ENCODE measurements around the gene GALNT9. TPM values are rescaled to one million over a fixed set of nuclear protein-coding genes. Genes with fewer than 3 reads are reported as not detected.

The GALNT9 gene
- total RNA-seq, 1 donor from 2014 or later = 0.33 TPM

DNA sequence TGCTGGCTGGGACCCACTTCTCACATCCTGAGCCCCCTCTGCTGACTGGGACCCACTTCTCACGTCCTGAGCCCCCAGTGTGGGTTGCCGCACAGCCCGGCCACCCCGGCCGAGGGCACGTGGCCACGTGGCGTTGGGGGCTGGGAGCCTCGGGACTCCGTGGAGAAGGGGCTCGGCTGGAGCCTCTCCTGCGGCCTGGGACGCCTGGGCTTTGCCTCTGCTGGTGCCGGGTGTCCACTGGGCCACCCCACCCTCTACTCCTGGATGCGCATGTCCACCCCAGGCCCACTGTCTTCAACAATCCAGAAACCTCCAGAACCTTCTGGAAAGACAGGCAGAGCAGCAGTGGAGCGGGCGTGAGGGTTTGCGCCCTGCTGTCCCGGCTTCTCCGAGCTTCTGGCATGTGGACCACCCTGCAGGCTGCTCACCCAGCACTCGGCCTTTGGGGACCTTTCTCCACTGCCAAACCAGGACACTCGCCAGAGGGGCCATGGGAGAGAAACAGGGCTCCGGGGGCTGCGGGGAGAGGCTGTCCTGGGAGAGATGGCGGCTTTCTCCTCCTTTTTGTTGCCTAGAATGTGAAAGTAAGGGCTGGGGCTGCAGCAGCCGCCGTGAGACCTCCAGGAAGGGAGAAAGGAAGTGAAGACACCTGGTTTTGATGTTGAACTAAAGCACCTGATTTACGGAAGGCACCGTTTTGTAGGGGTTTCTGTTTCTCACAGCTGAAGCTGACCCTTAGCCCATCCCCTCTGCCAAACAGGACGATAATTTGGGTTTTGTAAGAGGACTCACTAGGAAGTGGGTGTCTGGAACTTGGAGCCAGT is 155.2 kb downstream of the GALNT9 start:
- no peak for DNase-seq (ENCODE audit: low read depth, low spot score)

DNA sequence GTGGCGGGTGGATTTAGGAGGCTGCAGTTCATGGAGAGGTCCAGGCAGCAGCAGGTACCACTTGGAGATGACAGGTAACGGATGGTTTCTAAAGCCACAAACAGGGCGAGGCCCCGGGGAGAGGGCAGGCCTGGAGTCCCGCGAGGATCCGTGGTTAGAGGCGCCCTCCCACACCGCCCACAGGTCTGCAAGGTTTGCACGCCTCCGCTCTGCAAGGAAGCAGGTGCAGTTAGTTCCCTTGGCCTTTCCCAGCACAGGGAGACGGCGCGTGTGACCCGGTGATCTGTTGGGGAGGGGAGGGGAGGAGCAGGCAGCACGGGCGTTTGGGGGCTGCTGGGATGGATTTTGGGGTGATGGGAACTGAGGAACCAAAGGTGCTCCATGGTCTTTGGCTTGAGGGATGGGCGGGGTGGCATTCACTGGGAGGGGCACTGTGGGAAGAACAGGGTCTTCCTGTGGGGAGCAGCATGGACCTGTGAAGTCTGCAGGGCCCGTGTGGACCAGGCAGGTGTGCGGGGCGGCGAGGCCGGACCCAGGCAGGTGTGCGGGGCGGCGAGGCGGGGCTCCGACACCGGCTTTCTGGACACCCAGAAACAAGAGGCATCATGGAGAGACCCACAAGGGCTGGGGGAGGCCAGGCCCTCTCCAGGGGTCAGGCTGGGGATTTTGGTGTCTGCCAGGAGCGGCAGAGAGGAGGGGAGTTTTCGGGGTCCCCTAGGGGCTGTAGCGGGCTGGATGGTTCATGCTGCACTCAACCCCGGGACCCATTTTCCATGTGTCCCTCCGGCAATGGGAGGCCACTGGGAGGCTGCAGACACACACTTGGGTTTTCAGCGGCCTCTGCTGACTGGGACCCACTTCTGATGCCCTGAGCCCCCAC is 156.0 kb downstream of the GALNT9 start:
- DNase-seq (ENCODE audit: low read depth, low spot score) = no peak

DNA sequence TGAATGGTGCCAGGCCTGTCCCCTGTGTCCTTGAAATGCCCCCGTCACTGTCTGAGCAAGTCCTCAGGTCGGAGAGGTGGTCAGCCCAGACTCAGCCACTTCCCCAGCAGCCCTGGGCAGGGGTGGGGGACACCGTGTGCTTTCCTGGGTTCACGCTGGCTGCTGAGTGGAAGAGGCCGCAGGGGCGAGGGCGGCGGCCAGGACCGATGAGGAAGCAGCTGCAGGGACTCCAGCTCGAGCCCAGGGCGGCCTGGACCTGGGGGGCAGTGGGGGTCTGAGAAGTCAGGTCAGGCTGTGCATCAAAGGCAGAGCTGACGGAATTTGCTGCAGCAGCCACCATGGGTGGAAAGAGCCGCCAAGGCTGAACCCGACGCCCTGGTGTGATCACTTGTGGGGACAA is 156.8 kb downstream of the GALNT9 start:
- no peak for DNase-seq (ENCODE audit: low read depth, low spot score)

DNA sequence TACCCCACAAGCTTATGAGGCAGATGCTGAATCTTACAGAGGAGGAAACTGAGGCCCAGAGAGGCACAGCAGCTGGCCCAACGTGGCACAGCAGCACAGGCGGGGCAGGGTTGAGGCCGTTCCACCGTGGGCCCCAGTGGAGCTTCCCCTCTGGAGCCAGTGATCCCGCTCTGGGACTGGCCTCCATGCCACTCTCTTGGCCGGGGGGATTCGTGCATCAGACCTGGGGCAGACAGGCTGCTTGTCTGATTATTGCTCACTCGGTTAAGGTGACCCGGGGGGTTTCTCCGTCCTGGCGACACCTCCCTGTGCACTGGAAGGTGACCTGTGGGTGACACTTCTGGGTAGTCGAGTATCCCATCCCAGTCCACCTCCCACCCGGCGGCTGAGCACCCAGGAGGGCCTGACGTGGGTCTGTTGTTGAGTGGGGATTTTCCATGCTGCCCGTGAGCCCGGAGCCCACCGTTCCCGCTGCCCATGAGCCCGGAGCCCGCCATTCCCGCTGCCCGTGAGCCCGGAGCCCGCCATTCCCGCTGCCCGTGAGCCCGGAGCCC is 157.3 kb downstream of the GALNT9 start:
- DNase-seq (ENCODE audit: low read depth, low spot score) = no peak

DNA sequence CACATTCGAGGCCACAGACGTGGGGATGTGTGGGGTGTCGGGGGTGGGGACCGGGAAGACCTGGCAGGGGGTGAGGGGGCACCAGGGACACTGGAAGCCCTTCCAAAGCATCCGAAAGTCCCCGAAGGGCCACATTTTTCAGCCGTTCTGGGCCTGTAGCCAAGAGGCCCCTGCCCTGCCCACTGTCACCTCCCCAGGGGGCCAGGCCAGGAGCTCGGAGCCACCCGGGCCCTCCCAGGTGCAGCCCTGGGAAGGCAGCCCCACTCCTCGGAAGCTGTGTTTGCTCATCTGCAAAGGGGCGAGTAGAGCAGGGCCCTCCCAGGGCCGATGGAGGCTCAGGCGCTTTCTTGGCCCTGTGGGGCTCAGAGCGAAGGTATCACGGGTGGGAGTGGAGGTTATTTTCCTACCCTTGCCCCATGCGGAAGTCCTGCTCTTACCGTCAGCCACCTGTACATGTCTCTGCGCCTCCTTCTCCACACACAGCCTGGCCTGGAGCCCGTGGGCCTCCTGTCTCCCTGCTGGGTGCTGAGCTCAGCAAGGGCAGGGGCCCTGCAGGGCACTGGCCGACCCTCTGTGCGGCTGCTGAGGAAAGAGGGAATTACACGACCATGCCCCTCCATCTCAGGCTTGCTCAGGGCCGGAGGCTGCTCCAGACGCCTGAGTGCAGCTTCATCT is 158.0 kb downstream of the GALNT9 start:
- DNase-seq (ENCODE audit: low read depth, low spot score) = no peak

DNA sequence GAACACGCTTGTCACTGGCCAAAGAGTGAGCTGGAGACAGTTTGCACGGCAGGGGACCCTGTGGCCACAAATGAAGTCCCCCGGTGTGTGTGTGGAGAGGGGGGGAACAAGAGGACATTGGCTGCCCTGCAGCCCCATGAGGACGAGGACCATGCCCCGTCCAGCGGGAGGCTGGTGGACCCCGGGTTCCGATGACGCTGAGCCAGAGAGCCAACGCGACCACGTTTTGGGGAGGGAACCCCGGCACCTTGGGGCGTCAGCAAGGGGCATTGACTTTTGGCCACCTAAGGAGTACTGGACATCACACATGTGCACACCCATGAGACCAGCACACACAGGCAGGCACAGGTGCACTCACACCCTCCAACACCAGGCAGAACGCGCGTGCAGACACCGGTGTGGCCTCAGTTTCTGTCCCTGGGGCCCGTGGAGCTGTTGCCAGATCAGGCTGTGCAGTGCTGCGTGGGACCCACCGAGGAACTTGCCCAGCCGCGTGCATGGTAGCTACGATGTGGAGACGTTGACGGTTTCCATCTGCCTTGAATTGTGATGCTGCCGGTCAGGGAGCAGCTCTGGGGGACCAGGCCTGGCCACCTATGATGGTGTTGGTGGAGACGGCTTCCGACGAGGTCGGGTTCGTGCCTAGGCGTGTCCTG is 158.6 kb downstream of the GALNT9 start:
- DNase-seq (ENCODE audit: low read depth, low spot score) = no peak

DNA sequence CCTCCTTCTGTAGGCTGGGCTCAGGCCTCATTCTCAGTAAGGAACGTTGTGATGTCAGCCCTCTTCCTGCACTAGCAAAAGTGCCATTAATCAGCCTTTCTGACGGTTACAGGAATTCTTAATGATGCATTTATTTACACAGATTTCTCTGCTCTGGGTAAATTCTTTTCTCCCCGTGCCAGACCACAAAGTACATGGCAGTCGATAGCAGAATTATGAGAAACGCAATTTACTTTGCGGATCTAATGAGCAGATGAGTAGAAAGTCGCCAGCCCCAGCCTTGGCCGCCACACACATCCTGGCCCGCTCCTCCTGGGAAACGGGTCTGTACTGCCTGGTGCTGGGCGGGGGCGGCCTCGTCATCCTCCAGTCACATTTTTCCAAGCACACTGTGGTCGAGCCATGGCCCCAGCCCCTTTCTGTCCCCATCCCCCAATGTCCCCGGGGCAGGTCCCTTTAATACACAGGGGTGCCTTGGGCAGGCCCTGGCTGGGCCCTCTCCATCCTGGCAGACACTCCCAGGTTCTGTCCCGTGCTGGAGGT is 159.2 kb downstream of the GALNT9 start:
- no peak for DNase-seq (ENCODE audit: low read depth, low spot score)

DNA sequence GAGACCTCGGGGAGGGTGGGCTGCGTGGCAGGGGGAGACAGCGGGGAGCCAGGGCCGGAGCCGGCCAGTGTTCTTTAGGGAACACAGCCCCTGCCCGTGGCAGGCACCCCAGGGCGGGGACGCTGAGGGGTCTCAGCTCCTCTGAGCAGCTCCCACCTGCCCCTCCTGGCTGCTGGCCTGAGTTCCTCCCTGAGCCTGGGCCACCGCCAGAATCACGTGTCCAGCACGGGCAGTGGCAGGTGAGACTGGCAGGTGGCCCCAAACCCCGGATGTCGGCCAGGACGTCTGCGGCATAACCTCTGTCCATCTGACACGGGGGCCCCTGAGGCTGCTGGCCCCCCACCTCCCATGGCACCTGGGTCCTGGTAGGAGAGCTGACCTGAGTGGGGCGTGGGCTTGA is 160.0 kb downstream of the GALNT9 start:
- no peak for DNase-seq (ENCODE audit: low read depth, low spot score)

DNA sequence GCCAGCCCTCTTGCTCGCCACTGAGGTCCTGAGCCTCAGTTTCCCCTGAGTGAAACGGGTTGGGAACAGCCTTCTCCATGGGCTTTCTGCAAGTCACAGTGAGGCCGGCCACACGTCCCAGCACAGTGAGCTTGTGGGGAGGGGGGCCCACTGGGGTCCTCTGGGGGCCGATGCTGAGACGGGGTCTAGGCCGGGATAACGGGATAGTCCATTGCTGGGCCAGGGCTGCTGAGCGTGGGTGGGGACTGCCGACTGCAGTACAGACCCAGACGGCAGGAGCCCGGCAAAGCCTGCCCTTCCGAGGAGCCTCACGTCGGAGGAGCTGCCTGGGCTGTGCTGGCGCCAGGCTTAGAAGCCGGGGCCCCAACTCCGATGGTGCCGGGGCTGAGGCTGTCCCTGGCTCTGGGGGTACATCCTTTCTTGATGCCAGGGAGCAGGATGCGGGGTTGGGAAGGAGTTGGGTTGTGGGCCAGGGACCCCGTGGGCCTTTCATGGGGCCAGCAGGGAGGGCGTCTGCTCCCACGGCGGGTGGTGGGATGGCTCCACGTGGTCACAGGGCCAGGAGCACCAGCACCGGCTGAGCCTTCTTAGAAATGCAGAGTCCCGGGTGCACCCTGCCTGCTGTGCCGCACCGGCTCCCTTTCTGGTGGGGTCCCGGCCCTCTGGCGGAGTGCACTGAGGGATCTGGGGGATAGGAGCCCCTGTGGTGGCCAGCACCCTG is 160.9 kb downstream of the GALNT9 start:
- DNase-seq (ENCODE audit: low read depth, low spot score) = no peak

DNA sequence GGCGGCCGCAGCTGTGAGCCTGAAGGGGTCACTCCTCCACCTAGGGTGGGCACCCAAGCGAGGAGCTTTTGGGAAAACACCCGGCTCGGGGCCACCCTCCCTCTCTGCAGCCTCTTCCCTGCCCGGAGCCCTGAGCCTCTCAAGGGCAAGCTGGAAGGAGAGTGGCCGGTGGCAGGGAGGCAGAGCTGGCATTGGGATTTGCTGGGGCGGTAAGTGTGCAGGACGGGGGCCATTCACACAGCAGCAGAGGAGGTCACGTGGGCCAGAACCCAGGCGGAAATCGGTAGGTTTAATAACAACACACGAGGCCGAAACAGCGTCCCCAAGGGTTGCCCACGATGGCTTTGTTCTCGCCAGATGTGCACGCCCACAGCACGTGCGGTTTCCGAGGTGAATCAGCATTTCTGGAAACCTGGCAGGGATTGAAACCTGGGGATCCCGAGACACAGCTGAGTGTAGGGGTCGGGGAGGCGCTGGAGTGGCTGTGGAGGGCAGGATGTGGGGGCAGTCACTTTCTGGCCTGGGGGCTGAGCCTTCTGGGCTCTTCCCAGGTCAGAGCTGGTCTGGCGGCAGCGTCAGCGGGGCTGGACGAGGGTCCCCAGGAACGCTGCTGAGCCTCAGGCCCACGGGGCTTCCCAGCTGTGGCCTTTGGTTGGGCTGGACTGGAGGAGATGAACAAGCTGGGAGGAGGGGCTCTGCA is 161.6 kb downstream of the GALNT9 start:
- DNase-seq (ENCODE audit: low read depth, low spot score) = no peak

DNA sequence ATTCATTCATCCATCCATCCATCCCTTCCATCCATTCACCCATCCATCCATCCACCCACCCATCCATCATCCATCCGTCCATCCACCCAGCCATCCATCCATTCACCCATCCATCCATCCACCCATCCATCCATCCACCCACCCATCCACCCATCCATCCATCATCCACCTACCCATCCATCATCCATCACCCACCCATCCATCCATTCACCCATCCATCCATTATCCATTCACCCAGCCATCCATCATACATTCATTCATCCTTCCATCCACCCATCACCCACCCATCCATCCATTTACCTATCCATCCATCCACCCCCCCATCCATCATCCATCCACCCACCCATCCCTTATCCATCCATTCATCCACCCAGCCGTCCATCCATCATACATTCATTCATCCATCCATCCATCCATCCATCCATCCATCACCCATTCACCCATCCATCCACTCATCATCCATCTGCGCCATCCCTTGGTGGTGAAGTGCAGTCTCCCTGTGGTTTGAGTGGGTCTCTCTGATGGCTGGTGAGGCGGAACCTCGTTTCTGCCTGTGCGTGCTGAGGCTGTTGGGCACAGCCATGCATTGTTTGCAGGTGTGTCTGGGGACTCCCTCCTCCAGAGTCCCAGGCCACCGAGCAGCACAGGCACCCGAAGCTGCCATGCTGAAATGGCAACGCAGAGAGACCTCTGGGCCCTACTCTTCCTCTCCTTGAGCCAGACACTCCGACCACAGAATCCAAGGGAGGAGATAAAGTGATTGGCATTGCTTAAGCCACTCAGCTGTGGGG is 162.4 kb downstream of the GALNT9 start:
- no peak for DNase-seq (ENCODE audit: low read depth, low spot score)

DNA sequence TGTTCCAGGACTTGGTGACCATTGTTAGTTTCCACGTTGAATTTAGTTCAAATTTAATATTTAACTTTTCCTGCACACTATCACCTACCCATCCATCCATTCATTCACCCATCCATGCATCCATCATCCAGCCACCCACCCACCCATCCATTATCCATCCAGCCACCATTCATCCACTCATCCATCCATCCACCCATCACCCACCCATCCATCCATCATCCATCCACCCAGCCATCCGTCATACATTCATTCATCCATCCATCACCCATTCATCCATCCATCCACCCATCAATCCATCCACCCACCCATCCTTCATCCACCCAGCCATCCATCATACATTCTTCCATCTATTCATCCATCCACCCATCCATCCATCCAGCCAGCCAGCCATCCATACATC is 163.3 kb downstream of the GALNT9 start:
- DNase-seq (ENCODE audit: low read depth, low spot score) = no peak

DNA sequence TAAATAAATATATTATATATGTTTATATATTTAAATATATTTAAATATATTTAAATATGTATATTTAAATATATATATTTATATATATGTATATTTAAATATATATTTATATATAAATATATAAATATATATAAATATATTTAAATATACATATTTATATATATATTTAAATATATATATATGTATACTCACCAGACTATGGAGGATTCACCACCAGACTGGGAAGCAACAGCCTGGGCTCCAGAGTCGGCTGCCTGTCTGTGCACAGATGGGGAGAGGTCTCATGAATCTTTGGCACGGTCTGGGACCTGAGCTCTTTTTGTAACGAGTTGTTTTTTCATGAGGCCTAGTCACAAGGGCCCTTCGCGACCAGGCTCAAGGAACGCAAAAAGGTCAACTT is 163.8 kb downstream of the GALNT9 start:
- DNase-seq (ENCODE audit: low read depth, low spot score) = no peak

DNA sequence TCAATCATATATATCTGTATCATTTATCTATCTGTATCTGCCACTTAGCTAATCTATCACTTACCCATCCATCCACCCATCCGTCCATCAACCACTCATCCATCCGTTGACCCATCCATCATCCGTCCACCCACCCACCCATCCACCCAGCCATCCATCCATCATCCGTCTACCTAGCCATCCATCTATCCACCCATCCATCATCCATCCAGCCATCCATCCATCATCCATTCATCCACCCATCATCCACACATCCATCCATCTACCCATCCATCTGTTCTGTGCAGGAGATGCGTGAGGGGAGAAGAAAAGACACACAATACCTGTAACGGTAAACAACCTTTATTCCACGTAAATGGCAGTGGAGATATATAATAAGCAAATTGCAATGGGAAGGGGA is 165.0 kb downstream of the GALNT9 start:
- DNase-seq (ENCODE audit: low read depth, low spot score) = no peak

DNA sequence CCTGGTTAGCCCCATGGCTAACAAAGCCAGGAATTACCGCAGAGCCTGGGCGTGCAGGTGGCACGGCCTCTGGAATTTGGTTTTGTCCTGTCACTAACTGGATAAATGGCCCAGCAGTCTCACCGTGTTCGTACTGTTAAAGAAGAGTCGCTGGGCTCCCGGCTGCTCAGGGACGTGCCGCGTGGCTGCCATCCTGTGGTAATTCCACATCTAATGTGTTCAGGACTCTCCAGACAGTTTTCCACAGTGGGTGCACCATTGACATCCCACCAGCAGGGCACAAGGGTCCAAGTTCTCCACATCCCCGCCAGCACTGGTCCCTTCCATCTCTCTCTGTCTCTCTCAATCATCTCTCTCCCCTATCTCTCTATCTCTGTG is 165.5 kb downstream of the GALNT9 start:
- no peak for DNase-seq (ENCODE audit: low read depth, low spot score)

DNA sequence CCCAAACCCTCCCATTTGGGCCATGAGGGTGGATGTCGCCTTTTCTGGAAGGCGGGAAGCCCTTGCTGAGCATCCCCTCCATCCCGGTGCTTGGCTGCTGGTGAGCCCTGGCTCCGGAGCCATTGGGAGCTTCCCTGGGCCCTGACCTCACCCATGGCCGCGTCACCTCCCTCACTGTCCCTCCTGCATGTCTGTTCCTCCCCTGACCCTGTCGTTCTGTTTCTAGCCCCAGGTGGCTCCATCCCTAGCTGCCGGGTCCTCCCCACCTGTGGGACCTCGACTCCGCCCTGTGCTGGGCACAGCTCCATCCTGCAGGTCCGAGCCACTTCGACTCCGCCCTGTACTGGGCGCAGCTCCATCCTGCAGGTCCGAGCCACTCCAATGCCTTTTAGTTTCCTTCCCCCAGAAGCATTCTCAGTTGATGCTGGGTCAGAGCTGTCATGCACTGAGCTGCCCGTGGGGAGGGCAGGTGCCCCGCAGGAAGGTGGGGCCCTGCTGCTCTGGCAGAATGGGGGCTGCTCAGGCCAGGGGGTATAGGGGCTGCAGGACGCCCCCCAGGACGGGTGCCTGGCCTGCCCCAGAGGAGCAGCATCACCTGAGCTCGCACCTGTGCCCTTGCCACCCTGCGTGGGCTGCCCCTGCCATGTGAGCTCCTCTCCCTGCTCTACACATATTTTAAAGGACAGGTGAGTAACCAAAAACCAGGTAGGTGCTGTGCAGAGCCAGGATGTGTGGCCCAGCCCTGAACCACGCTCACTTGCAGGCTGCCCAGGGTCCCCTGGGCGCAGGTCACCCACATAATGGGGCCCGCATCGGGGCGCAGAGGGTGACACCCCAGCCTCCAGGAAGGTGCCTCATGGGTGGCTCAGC is 166.1 kb downstream of the GALNT9 start:
- DNase-seq (ENCODE audit: low read depth, low spot score) = no peak

DNA sequence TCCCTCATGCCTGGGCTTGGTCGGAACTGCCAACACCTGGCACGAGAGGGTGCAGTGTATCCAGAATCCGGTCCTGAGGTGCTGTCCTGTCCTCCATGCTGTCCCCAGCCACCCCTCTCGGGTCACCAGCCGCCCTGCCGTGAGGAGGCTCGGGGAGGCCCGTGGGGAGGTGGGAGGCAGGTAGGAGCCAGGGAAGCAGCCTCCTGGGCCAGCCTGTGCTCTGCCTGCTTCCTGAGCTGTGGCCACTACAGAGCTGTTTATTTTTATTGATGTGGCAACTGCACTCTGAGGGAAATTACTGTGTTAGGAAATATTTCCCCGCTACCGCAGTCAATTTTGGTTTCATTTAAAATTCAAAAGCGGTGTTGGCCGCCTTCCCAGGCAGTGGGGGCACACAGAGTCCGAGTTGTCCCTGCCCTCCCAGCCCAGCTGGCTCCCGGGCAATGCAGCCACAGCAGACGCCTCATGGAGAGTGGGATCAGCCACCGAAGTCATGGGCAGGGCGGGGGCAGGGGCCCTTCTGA is 166.8 kb downstream of the GALNT9 start:
- DNase-seq (ENCODE audit: low read depth, low spot score) = no peak

Data from pulmonary artery endothelial cell (primary cell).